ENCODE results near the gene LPAR3.
"Not testable (repeated sequence)": the region's sequence is repeated elsewhere in the genome, so short reads cannot be mapped to it uniquely, and the experiment has no call there.

LPAR3 gene, protein sequence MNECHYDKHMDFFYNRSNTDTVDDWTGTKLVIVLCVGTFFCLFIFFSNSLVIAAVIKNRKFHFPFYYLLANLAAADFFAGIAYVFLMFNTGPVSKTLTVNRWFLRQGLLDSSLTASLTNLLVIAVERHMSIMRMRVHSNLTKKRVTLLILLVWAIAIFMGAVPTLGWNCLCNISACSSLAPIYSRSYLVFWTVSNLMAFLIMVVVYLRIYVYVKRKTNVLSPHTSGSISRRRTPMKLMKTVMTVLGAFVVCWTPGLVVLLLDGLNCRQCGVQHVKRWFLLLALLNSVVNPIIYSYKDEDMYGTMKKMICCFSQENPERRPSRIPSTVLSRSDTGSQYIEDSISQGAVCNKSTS

DNA sequence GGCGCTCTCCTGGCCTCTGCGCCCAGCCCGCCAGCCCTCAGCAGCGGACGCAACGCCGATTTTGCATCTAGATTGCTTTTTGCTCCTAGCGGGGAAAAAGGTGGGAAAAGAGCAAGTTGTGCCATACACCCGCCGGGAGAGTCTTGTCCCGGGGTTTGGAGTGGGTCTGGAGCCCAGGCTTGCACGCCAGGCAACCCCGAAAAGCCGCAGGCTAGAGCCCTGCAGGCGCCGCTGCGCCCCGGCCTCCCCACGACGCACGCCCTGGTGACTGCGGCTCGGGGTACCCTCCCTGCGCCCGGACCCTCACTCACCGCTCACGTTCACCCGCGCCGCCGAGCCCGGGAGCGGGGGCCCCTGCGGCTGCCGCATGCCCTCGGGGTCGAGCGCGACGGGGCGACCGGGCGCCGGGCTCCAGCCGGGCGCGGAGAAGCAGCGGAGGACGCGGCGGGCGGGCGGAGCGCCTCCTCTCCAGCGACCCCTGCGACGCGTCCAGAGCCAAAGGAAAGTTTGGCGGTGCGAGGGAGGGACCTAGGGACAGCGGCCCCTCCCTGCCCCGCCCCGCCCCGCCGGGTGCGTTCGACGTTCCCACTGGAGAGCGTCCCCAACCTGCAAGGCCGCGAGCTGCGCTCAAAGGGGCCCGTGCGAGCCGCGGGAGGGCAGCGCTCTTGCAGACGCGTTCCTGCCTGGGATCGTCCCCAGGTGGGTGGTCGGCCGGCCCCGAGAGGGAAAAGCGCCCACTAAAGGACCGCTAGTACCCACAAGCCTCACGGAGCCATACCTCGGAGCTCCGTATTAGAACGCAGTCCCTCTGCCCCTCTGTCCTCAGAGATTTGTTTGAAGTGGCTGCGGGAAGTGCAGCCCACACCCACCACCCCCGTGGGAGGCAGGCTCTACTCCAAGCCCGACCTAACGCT lies at the start of gene LPAR3:
LPAR3 (minus strand) TSS at position 502 of the 914 bp plus-strand sequence. CDS start 27,086 bp downstream, outside the sequence.
- DNase-seq, result peak; percentile 40

DNA sequence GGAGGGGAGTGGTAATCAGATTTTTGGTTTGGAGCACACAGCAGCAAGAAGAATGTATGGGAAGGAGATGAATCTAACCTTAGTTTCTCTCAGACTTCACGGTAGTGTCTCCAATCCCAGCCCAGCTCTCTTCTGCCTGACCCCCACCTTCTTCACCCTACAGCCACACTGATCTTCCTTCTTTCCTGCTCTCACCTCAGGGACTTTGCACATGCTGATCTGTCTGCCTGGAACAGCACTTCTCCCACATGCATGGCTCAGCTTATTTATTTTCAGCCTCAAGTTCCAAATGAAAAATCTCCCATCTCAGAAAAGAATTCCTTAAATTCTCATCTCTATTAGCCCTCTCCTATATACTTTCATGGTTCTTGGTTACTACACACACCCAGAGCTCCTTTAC lies 48.8 kb upstream of the LPAR3 start:
- DNase-seq, result no peak

DNA sequence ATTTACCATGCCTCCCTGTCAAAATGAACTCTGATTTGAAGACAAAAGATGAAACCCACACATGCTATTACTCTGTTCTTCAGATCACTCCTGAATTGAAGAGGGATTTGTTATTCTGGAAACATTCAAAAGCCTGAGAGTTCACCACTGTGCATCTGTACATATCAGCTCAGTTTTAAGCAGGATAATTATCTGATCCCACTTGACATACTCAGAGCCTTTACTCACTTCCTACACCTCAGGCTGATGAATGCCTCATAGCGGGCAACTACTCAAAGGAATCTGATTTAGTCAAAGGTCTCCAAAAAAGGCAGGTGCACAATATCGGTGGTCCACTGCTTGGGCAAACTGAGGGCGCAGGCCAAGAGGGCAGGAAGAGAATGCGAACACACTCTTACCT lies 47.5 kb upstream of the LPAR3 start:
- no peak for DNase-seq

DNA sequence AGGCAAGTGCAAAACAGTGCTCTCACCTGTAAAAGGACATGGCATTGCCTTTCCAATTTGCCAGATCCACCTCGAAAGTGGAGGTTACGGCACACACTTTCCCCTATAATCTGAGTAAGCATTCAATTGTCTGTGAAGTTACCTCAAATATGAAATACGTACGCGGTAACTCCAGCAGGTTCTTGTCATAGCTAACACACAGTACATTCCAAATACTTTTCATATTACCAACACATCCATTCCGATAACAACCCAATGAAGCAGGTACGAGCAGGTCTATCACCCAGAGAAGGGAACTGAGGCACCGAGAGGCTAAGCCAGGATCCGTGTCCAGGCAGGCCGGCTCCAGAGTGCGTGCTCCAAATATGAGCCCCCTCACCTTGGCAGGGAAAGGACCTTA lies 46.8 kb upstream of the LPAR3 start:
- no peak for DNase-seq

DNA sequence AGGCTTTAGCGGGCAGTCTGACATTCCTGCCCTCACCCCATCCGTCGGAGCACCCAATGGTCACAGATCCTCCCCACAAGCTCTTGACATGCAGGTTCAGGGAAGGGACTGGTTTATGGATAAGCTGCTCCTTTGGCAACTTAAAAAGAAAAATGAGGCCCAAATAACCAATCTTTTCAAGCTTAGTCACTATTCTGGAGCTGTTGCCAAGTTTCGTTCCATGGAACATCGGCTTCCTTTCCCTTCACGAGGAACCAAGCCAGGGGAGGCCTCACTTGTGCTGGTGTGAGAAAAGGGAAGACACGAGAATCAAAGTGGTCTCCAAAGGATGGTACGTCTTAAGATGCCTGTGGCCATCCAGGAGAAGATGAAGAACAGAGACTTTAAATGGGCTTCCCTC lies 46.1 kb upstream of the LPAR3 start:
- no peak for DNase-seq

DNA sequence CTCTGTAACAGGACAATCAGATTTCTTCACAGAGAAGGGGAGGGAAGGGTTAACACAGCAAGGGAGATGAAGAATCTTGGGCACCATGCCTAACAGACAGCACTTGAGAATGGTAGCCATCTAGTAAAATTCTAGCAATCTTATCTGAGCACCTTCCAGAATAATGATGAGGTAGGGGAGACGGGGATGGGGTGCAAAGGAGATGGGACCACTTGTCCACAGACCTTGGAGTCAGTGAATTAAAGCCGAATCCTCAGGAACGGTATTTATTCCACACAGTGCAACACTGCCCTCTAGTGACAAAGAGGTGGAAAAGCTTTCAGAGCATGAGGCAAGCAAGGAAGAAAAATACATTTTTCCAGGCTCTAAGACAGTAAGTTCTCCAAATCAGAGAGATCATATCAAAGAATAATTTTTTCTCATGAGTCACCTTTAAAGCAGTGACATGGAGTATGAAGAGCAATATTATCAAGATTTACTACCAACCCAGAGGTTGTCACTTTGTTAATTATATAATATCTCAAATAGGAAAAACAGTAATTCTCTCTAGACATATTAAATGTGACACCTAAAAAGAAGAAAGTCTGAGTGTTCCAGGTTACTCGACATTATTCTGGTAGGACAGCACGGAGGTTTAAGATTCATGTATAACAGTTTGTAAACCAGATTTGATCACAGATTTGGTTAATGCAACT lies 43.3 kb upstream of the LPAR3 start:
- DNase-seq, result no peak

DNA sequence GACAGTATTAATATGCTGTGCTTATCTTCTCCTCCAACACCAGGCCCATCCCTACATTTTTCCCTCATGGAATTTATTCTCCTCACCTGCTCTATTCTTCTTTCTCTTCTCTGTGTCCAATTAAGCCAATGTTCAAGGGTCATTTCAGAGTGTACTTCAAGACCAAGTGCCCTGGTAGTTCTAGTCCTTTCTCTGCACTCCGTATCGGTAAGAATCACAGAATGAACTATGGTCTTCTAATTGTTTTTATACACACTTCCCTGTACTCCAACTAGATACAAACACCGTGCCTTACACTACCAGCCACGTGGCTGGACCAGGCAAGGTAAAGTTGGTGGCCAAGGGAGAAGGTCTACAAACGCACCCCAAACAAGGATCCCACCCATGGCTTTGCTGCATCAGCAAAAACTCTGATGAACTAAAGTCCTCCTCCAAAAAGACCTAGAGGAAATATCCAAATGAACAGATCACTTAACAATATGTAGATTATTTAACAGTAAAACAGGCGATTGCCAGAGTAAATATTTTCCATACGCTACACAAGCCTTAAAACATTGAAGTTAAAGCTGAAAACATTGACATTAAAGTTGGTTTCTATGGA lies 40.1 kb upstream of the LPAR3 start:
- no peak for DNase-seq

DNA sequence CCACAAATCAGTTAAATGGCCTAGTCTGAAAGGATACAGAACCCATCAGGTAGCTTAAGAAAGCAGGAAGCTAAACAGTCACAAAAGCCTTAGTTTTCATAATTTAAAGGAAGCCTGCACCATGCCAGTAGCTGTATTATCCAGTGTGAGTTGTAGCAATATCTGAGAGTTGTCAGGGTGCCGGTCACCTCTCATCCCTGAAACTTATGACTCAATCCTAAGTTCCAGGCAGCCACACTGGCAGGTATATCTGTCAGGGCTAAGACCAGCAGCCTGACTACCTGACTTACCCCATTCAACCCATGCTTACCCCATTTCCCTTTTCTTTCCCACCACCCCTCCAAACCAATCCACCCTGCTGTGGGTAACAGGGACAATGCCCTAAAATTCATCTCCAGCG lies 37.8 kb upstream of the LPAR3 start:
- DNase-seq, result no peak

DNA sequence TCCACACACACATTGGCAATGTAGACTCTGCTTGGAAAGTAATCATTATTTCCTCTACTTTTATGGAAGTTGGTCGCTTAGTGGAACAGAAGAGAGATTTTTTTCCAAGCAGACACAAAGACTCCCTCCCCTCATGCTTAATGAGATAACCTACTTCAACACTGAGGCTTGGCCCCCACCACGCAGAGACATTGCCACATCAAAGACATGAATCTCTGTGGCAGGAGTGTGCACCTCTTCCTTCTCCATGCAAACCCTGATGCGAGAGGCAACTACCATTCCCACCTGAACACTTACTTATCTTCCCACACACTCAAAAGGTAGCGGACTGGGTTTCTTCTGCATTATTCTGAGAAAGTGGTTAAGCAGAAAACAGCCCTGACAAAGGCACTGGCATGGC lies 37.3 kb upstream of the LPAR3 start:
- DNase-seq, result no peak

DNA sequence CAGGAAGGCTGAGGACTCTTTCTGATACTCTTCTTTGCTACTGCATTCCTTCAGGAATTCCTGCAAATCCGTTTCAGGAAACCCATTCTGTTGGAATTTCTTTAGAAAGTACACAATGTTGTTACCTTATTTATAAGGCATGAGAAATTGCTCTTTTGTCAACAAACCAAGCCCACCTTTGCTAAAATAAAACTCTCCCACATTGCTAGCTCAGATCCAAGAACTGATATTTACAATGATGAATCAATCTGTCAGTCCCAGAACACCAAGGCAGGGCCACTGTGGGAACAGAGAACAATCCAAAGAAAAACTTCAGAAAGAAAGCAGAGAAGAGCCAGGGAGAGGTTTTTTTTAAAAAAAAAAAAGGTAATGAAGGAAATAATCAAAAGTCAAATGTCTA lies 36.6 kb upstream of the LPAR3 start:
- DNase-seq, result no peak

DNA sequence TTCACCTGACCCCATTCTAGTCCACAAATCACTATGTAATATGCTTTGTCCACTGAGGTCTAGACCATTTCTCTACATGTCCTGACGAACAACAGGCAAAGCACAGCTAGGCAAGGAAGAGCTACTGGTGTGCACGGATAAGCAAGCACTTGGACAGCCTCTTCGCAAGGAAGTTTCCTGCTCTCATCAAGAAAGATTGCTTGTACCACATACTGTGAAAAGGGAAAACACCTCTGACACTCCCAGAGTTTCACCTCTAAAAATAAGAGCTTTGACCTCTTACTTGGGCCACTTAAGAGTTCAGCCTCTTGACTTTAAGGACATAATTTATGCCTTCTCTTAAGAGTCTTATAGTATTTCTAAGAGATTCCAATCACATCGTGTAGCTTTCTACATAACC lies 36.0 kb upstream of the LPAR3 start:
- DNase-seq, result no peak

DNA sequence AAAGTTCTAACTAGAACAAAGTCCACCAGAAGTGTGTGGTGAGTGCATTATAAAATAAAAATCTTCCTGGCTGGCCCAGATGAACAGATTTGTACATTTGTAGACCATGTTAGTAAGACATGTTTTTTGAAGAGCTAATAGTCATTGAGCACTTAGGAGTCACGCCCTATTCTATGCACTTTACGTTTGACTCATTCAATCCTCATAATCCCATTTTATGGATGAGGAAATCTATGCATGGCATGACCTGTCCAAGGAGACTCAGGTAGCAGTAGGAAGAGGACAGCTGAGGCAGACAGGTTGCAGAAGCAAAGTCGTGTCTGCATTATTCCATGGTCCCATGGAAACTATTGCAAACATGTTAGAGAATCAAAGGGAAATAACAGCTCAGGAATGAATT lies 30.3 kb upstream of the LPAR3 start:
- DNase-seq, result no peak

DNA sequence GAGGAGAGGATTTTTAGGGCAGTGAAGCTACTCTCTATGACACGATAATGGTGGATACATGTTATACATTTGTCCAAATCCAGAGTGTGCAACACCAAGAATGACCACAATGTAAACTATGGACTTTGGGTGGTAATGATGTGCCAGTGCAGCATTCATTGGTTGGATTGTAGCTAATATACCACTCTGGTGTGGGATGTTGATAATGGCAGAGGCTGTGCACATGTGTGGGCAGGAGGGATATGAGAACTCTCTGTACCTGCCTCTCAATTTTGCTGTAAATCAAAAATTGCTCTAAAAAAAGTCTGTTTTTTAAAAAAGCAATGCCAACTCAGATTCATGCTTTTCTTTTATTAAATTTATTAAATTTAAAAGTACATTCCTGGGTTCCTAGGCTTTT lies 27.2 kb upstream of the LPAR3 start:
- no peak for DNase-seq

DNA sequence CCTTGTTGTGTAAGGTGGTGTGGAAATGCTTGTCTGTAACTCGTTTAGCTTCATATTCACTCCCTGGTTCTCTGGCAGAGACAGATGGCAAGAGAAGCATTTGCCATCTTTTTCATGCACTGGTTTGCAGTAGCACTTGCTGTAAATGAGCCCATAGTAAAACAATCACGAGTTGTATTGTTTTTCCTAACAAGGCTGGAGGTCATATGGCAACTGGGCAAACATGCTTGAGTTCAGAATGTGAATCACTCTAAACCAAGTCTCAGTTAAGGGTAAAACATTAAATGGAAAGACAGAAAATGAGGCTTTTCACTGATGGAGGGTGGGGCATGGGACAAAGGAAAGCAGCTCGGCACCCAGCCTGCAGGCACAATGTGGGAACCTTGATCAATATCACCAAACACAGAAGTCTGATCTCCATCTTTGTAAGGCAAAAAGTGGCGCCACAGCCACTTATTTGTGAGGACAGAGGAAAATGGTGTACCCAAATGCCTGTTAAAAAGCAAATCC lies 26.5 kb upstream of the LPAR3 start:
- DNase-seq, result no peak

DNA sequence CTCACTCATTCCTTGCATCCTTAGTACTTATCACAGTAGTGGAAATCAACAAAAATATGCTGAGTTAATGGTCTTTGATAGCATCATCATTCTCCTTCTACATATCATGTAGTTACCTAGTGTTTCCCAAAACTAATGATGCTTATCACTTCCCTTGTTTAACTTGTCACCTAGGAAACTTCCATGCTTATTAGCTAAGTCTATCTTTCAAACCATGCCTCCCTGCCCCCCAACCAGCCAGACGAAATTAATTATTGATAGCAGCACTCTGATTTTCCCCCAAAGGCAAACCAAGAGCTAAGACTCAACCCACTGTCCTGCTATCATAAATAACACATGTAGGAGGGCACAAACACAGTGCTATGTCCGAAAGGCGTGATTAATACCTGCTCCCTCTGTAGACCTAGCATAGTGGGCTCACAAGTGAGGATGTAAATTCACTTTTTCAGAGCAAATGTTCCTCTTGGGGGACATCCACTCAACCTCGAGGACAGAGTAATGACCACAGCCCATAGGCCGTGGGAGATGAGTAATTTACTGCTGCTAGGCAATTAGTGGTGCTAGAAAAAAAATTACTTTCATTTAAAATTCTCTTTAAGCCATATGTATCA lies 25.8 kb upstream of the LPAR3 start:
- DNase-seq, result no peak

DNA sequence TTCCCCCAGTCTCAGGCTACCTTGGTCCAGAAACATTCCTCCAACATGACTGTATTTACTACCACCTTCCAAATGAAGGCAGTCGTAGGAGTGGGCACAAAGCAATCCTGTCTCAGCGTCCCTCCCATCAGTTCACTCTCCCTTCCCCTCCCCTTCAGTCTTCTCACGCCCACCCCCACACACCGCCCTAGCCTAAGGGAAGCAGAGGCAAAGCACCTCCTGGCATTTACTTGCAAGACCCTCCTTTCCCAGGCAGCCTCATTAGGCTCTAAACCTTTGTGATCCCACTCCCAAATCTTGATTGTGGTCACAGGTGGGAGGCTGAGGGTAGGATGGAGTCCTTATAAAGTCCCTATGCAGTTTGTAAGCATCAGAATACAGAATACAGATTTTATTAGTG lies 23.9 kb upstream of the LPAR3 start:
- DNase-seq, result no peak

DNA sequence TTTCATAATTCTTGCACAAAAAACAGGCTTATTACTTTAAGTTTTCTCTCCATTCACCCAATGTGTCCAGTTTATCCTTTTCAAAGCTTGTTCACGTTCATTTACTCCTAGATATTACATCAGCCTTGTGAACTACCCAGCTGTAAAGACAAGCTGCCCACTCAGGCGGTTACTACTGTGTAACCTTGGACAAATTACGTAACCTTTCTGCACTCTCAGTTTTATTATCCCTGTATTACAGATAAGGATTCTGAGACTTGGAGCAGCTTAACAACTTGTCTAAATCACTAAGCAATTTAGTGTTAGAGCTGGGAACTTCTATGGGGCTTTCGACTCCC lies 20.5 kb upstream of the LPAR3 start:
- DNase-seq, result no peak

DNA sequence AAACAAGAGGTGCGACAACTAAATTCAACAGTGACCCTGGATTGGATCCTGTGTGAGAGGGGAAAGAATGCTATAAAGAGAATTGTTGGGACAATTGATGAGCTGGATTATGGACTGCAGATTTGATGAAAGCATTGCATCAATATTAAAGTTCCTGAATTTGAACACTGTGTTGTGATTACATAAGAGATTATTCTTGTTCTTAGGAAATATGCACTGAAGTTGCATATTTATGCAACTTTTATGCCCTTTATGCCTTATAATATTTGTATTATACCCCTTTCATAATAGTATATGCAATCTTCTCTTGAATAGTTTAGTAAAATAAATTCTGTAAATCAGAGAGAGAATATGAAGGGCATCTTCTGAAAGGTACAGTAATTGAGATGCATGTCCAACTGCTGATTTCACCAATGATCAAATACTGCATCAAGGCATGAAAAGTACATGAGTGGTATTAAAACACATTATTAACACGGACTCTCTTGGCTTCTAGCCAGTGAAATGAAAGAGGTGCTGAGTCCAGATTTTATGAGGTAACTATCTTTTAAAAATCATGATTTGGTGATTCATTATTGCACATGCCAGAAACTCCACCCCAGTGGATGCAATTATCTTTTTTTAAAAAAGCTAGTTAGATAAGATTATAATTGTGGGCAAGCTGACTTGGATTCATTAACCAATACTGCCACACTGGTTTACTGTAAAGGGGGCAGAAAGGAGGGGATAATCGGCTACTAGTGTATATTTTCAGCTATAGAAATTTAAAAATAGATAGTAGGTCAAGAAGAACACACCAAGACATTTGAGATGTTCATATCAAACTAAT lies 19.9 kb upstream of the LPAR3 start:
- DNase-seq, result no peak

DNA sequence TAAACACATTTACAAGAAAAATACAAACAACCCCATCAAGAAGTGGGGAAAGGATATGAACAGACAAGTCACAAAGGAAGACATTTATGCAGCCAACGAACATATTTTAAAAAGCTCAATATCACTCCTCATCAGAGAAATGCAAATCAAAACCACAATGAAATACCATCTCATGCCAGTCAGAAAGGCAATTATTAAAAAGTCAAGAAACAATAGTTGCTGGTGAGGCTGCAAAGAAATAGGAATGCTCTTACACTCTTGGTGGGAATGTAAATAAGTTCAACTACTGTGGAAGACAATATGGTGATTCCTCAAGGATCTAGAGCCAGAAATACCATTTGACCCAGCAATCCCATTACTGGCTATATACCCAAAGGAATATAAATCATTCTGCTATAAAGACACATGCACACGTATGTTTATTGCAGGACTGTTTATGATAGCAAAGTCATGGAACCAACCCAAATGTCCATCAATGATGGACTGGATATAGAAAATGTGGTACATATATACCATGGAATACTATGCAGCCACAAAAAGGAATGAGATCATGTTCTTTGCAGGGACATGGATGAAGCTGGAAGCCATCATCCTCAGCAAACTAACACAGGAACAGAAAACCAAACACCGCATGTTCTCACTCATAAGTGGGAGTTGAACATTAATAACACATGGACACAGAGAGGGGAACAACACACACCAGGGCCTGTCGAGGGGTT lies 15.9 kb upstream of the LPAR3 start:
- not testable (repeated sequence) for DNase-seq

DNA sequence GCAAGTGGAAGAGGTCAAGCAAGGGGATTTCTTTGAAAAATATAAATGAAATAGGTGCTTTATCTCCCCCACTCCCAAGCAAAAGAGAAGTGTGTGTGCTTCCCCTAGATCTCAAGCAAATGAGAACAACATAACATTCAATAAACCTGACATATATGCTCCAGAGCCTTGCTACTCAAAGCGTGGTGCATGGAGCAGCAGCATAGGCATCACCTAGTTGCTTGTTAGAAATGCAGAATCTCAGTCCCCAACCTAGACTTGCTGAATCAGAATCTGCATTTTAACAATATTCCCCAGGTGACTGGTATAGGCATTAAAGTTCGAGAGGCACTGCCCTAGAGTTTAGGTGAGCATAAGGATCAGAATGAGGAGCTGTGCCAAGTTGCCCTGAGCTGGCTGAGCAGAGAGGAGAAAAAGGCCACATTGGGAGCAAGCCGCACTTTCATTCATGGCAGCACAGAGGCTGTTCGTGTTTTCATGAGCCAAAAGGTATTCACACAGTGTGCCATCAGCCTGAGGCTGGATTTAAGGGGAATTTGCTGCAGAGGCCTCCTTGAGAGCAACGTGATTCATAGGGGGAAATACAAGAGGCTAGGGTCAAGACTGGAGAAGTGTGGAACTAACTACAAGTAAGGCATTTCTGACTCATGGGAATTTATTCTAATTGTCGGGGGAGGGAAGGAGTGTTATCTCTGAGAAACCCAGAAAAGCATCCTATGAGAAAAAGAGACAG lies 14.3 kb upstream of the LPAR3 start:
- DNase-seq, result no peak
